GM13977 (cell line): ENCODE data around the gene ENDOG.
"Not testable (repeated sequence)": the region's sequence is repeated elsewhere in the genome, so short reads cannot be mapped to it uniquely, and the experiment has no call there.

ENCODE experiments used
- DNase-seq: peaks from one replicate; pipeline ENCODE4 v3.0.0; 2012; ENCODE audit warnings: low spot score
- CTCF ChIP-seq: IDR thresholded peaks from 2 replicates; pipeline ENCODE4 v1.5.1; 2012; ENCODE audit warnings: mild to moderate bottlenecking, control low read depth; ENCODE audit not compliant: insufficient read depth; ENCODE audit errors: extremely low read depth, missing control alignments
- in situ Hi-C: fragments of 300-500 bp; cut with MboI; formaldehyde crosslinking; loops from one replicate; pipeline ENCODE4 v1.12.0; 2022; ENCODE audit warnings: low sequenced_read_pairs, low pct_unique_long_range_greater_than_20kb, mixed read lengths, inconsistent platforms; ENCODE audit not compliant: unreplicated experiment

The ENDOG gene

GRCh38 chr9:128840524-128840923 is 22.2 kb downstream of the ENDOG start:
- no peak for TF ChIP-seq CTCF
- in situ Hi-C loops, result no loop called here
- DNase-seq, result no peak

- TF ChIP-seq CTCF, result no peak
- in situ Hi-C loops, result no loop called here
- DNase-seq, result no peak
These were observed 23.6 kb downstream of the ENDOG start for GRCh38 chr9:128841694-128842492.

- in situ Hi-C loops, DNase-seq: not testable (repeated sequence)
These were observed 24.9 kb downstream of the ENDOG start for GRCh38 chr9:128843171-128843570.

- no peak for DNase-seq
- in situ Hi-C loops, result no loop called here
- TF ChIP-seq CTCF, result no peak
These were observed 27.1 kb downstream of the ENDOG start for GRCh38 chr9:128845186-128845931.

- no peak for DNase-seq
- in situ Hi-C loops, result no loop called here
- TF ChIP-seq CTCF, result no peak
These were observed 28.4 kb downstream of the ENDOG start for GRCh38 chr9:128846680-128847030.

GRCh38 chr9:128847803-128848202 is 29.5 kb downstream of the ENDOG start:
- in situ Hi-C loops, result no loop called here
- TF ChIP-seq CTCF, result no peak
- DNase-seq, result no peak

- DNase-seq, in situ Hi-C loops: not testable (repeated sequence)
These were observed 32.7 kb downstream of the ENDOG start for GRCh38 chr9:128851024-128851423.
